DMS53 (cell line): ENCODE results near the gene HJV.

ENCODE experiments used
- DNase-seq: peaks from one replicate; lab custom pipeline; 2025; lab: John Stamatoyannopoulos, UW

HJV gene

DNA sequence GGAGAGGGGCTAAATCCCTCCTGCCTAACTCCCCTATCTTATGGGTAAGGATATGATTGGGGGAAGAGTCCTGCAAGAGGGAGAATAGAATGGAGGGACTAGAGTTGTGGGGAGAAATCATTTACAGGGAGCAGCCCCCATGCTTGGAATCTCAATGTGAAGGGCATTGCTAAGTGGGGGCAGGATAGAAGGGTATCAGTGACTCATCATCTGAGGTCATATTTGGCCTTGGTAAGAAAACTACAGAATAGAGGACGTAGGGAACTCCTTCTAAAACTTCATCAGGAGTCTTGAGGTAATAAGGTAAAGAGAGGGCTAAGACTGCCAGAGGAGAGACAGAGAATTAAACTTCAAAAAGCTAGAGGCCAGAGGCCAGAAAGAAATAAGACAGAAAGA lies 487 bp downstream of the HJV start:
- DNase-seq, result no peak

DNA sequence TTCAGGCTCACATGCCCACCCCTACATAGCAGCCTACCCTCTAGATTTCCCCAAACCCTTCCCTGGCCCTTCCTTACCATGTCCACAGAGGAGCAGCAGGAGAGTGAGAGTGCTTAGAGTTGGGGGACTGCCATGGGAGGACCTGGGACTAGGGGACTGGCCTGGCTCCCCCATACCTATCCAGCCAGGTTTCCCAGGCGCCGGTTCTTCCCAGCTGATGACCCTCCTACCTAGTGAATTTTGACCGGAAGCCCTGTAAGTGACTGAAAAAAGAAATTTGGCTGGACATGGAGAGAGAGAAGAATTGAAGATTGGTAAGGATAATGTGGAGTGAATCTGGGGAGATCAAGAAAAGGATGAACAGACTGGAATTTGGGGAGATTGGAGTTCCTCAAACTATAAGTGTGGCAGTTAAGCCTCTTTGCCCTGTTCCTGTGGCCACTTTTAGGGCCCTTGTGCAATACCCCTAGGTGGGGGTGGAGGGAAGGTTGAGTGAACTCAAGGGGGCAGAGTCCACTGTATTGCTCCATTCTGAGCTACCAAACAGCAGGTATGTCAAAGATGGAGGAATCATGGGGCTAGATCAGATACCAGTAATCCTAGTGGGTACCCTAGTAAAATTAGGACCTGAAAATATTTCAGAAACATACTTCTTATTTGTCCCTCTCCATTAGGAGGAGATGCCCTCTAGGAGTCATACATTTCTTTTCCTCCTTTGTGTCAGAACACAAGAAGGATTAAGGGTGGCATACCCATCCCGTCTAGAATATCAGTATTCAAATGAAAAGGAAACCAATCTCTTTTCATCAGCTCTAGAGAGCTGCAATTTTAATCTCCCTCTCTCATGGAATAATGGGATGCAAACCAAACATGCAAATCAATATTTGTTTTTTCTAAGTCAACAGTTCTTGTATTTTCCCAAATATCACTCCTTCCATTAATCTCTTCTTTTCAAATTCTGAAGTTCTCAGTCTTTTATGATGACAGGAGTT lies 1.2 kb downstream of the HJV start:
- DNase-seq, result no peak

DNA sequence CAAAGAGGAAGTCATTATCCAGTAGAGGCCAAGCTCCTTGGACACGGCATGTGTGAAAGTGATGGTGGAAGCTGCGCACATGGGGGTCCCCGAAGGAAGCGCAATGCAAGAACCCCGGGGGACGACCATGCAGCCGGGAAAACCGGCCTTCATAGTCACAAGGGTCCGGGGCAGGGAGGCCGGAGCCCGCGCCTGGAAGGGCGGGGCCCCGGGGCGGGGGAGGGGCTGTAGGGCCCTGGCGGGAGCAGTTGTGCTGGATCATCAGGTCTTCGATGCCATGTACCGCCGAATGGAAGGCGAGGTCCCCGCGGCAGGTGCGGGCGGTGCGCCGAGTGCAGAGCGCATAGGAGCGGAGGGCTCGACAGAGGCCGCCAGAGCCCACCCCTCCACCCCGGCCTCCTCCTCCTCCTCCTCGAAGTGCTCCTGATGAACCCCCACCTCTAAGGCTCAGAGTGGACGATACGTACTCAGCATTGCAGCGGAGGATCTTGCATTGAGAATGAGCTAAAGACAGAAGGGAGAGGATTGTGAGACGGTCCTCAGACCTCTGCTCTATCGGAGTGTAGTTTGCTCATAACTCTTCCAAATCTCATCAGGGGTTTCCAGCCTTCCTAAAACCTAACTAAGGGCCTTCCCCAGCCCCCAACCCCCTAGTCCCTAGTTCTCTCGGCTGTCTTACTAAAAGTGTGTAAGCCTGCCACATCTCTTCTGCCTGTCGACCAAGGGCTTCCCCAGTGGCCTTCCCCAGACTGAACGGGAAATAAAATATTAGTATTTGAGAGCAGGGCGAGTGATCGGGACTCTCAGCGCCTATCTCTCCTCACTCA lies 2.1 kb downstream of the HJV start:
- no peak for DNase-seq

DNA sequence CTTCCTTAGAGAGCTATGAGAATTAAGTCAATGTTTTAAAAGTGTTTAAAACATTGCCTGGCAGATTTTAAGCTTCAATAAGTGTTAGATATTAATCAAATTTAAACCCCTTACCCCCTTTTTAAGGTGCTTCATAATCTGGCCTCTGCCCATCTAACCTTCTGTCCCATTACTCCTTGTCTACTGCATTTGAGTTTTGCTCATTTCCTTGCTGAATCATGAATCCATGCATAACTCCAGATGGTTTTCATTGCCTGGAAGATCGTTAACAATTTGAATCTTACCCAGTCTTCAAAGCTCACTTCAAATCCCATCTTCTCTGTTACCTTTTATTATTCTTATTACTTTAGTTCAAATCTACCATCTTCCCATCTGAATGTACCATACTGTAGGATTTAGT lies 4.6 kb downstream of the HJV start:
- DNase-seq, result no peak

DNA sequence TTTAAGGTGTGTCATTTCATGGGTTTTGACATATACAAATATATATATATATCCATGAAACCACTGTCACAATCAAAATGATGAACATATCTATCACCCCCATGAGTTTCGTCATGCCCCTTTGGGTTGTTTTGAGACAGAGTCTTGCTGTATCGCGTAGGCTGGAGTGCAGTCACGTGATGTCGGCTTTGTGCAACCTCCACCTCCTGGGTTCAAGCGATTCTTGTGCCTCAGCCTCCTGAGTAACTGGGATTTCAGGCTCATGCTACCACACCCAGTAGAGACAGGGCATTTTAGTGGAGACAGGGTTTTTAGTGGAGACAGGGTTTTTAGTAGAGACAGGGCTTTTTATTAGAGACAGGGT lies 8.0 kb downstream of the HJV start:
- no peak for DNase-seq

DNA sequence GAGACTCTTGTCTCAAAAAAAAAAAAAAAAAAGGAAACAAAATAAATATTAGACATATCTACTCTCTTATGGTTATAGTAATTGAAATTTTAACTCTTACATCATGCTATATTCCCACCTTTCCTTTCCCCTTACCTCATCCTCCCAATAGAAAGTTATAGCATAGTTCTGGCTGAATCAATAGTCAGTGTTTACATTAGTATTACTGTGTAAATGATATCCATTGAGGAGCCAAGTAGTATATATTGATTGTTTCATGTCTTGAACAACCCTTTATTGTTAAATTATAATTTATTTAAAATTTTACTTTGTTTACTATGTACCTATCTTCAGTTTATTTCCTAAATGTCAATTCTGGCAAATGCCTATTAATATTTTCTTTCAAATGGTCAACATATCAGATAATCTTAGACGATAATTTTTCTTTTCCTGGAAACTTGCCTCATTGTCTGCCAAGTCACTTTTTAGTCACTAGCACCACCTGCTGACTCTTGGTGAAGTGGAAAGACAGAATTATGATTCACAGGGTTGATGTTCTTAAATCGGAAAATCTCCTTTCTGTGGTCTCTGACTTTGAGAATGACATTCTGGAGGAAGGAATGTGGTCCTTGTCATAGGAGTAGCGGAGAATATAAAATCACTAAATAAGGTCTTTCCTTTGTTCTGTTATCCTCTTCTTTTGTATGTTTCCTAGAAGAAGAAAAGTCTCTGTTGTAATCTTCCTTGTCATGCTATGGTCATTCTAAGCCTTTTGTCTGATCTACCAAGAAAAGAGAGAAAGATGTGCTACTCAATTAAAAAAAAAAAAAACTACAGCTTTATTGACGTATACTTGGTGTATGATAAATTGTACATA lies 8.6 kb downstream of the HJV start:
- peak; percentile 84 for DNase-seq

DNA sequence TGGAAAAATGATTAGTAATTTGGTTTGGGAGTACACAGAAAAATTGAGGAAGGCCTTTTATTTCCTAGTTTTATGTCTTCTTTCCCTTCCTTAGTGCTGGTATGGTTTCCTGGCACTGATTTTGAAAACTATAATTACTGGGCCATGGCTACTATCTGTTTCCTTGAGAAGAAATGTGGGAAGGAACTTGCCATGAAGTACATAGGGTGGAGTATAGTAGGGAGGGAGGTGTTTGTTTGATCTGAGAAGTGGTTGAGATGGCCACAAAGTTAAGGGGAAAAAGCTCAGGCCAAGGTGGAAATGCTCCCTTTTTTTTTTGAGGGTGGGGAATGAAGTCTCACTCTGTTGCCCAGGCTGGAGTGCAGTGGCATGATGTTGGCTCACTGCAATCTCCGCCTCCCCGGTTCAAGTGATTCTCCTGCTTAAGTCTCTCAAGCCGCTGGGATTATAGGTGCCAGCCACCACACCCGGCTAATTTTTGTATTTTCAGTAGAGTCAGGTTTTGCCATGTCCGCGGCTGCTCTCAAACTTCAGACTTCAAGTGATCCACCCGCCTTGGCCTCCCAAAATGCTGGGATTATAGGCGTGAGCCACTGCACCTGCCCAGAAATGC lies 11.3 kb downstream of the HJV start:
- DNase-seq, result no peak

DNA sequence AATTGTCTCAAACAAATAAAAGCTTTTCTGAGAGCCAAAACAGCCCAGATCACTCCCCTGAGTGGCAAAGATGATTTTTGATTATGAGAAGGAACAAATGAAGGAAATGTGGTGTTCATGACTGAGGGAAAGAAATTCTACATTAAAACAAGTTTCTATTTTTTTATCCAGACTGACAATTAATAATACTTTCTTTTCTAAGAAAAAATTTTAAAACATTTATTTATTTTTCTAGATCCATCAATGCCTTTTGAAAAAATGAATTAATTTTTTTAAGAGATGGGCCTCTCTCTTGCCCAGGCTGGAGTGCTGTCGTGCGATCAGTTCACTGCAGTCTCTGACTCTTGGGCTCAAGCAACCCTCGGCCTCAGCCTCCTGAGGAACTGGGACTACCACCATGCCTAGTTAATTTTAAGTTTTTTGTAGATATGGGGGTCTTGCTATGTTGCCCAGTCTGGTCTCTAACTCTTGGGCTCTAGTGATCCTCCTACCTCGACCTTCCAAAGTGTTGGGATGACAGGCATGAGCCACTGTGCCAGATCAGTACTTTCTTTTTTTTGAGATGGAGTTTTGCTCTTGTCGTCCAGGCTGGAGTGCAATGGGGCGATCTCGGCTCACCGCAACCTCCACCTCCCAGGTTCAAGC lies 13.9 kb downstream of the HJV start:
- no peak for DNase-seq

DNA sequence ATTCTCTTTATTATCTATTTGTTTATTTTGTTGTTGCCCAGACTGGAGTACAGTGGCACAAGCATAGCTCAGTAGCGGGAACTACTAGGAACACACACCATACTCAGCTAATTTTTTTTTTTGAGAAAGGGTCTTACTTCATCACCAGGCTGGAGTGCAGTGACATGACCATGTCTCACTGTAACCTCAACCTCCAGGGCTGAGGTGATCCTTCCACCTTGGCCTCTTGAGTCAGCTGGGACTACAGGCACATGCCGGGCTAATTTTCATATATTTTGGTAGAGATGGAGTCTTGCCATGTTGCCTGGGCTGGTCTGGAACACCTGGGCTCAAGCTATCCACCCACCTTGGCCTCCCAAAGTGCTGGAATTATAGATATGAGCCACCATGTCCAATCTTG lies 19.8 kb downstream of the HJV start:
- DNase-seq, result peak; percentile 31

DNA sequence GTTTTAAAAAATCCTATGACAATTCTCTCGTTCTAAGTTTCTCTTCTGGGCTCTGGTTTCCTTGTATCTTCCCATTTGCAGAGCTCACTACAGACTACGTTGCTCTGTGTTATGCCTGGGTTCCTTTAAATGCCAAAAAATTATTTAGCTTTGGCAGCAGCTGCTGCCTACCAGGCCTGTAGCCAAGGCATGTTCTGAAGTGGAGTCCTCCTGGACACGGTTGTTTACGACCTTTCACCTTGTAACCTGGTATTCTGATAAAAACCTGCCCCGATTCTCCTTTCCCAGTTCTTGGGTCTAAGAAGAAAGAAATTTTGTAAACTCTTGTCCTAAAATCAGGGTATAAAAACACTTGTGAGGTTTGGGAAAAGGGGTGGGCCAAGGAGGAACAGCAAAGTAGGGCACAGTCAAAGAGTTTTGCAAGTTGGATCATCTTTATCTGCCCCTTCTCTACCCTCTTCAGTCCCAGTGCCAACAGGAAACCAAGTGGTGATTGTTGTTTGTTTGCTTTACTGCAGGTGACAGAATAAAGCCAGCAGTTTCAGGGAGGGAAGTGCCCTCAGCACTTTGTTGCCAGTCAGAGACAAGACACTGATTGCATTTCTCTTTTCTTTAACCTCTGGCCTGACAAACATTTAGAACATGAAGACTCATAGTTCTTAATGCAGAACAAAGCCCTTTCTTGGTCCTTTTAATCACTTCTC lies 22.1 kb downstream of the HJV start:
- peak; percentile 91 for DNase-seq

DNA sequence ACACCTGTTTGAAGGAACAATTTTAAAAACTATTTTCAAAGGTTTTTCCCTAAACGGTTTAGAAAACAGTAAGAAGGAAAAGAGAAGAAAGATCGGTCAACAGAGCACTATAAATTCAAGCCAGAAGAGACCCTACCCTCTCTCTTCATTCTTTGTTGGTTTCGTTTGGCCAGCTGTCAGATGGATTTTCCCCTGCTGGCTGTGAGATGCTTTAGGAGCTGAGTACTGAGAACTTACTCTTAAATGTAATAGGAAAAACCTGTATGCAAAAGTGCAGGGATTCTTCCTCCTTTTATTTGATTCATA lies 23.9 kb downstream of the HJV start:
- peak; percentile 53 for DNase-seq

DNA sequence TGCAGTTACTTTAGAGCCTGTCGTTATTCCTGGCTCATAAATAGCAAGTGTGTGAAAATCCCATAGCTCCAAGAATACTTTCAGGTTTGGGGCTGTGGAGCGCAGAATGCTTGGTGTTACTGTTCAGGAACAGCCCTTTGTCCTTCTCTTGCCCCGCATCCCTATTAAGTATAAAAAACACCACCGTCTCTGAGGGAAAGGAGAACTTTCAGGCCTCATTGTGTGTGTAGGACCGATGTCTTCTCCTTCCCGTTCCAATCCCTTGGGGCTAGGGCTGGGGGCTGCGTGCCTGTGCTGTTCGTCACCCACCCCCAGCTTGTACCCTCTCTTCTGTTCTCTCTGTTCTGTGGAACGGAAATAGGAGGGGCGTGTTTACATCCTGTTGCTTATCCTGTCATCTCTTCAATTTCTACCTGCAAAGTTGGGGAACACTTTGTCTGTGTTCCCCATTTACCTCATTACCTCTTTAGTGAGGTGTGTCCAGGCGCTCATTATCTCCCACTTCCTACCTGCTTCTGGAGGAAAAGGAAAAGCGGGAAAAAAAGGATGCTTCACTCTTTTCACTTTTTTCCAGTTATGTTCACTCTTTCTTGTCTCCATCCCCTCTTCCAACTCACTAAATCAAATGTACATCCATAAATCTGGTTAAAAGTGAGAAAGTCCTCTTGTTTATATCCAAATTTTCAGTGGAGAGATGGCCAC lies 24.4 kb downstream of the HJV start:
- DNase-seq, result peak; percentile 66

DNA sequence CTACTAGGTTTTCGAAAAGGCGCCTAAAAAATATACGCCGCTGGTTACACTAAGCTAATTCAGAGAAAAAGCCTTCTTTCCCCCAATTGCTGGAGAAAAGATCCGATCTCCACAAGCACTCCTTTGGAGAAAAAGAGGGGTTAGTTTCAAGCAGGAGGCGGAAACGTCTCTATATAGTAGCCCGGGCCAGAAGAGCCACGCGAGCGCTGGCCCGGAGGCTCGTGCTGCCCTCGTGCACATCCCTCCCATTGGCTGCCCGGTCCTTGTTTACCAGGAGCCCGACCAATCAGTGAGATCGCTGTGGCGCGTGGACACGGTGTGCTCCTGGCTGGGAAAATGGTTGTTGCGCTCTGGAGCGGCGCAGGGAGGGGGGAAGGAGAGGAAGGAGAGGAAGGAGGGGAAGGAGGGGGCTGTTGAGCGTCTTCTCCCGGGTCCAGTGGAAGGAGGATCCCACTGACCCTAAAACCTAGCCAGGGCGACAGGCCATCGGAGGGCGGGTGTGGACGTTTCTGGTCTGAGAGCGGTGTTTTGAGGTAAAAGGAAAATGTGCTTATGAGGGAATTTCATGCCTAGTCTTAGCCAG lies 25.0 kb downstream of the HJV start, which contains the start of gene TXNIP:
Gene TXNIP, minus strand, starts transcription at position 147 of the 583 bp plus-strand sequence. CDS start 313 bp downstream, outside the sequence.
- DNase-seq, result peak; percentile 99

DNA sequence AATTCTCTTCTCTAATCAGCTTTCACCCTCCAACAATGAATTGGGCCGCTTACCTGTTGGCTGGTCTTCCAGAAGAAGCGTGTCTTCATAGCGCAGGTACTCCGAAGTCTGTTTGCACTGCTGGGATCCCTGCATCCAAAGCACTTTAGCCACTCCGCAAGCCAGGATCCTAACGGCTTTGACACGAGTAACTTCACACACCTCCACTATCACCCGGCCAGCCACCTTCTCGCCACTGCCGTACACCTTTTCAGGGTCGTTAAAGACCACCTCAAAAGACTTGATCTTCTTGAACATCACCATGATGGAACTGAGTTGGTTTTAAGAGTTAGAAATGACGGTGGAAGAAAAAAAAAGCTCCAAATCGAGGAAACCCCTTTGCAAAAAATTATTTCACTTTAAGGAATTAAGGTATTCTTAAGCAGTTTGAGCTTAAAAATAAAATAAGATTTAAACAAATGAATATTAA lies 25.5 kb downstream of the HJV start:
- peak; percentile 55 for DNase-seq

DNA sequence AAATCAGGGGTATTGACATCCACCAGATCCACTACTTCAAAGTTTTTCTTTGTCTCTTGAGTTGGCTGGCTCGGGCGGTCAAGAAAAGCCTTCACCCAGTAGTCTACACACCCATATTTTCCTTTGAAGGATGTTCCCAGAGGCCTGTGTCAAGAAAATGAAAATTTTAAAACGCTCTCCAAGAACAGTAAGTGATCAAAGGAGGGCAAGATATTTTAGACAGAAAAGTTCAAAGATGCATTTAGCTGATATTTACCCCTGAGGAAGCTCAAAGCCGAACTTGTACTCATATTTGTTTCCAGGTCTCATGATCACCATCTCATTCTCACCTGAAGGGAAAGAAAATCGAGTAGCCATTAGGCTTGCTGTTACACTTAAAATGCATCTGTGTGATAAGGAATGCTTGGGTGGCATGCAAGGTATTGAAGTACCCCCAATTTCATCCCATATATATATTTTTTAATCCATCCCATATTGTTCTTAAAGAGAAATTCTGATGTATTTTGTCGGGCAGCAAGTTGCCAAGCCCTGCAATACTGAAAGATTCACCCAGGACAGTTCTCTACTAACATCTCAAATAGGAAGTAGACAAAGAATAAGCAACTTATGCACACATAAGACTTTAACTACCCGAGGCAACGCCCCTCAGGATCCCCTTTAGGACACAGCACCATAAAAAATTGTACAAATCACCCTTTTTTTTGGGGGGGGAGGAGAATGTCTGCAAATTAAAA lies 26.2 kb downstream of the HJV start:
- DNase-seq, result no peak

DNA sequence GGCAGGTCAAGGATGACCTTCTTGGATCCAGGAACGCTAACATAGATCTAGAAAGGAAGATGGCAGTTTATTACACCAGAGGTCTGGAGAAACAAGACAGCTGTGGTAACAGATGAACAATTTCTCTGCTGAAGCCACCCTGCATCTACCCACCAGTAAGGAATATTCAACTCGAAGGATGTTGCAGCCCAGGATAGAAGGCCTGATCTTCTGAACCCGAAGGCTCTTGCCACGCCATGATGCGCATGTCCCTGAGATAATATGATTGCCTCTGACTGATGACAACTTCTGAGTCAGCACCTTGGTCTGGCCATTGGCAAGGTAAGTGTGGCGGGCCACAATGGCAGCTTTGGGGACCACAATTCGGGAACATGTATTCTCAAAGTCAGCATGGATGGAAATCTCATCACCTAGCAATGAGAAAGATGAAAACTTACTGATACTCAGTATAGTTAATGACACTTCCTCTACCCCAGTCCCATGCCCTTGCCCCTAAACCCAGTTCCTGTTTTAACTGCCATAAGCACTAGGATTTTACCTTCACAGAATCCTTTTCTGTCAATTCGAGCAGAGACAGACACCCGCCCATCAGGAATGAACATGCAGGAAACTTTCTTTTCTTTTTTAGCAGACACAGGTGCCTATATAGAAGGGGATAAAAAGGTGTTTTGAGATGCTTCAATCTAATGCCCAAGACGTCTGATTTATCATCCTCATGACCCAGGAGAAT lies 27.0 kb downstream of the HJV start:
- DNase-seq, result peak; percentile 45

DNA sequence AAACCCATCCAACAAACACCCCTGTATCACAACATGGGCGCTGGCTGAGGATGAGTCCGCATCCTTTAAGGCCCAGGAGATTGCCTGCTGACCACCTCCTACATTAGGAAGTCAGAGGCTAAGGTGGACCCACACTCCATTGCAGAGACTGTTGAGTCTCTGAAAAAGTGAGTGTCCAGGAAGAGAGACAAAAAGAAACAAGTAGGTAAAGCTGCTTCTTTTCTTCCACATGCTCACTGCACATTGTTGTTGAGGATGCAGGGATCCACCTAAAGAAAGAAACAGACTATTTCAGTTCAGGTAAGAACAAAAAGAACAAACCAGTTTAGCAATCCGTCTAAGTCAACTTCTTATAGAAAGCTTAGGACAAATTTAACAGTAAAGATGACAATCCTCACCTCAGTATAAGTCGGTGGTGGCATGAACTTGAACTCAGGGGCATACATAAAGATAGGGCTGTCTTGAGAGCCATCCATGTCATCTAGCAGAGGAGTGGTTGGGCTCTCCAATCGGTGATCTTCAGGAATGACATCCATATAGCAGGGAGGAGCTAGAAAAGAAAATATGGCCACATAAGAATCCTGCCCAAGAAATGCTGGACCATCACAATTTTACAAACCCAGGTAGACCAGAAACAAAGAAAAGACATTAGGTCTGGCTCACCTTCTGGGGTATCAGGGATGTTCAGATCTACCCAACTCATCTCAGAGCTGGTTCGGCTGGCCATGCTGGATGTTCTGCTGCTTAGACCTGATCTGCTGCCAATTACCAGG lies 27.7 kb downstream of the HJV start:
- DNase-seq, result no peak
